Gastrocnemius medialis (tissue), 4 donors: ENCODE data around the gene EIF2B2. TPM values are rescaled to one million over a fixed set of nuclear protein-coding genes. Genes with fewer than 3 reads are reported as not detected.

ENCODE experiments used
- ATAC-seq, 2 donors: fragments of 150-250 bp; one replicate each; pipeline ENCODE4 v1.9.1; 2016
- DNase-seq, 2 donors: peaks; one replicate each; pipeline ENCODE4 v3.0.0-alpha.2; 2019
- H3K27ac ChIP-seq, 4 donors: fragments of 200-600 bp; sonication (generic); 1 replicate in 1 of 4; 2 replicates in 3 of 4; pipeline ENCODE4 v1.5.1; 2016 to 2018; ENCODE audit warnings: mild to moderate bottlenecking in 2 of 4, moderate library complexity in 1 of 4
- H3K27me3 ChIP-seq, 3 donors: fragments of 200-600 bp; sonication (generic) in 2 of 3; 1 replicate in 1 of 3; 2 replicates in 2 of 3; pipeline versions ENCODE4 v1.5.1 to v1.6.0; 2016 to 2019; ENCODE audit warnings: mild to moderate bottlenecking in 1 of 3, moderate library complexity in 1 of 3
- H3K36me3 ChIP-seq, 2 donors: fragments of 200-600 bp; sonication (generic) in 1 of 2; one replicate each; pipeline ENCODE4 v1.5.1; 2017 to 2018
- H3K4me1 ChIP-seq, 2 donors: fragments of 200-600 bp; sonication (generic) in 1 of 2; one replicate each; pipeline ENCODE4 v1.5.1; 2016 to 2017; ENCODE audit warnings: mild to moderate bottlenecking in 2 of 2
- H3K4me3 ChIP-seq, 4 donors: fragments of 200-600 bp; sonication (generic) in 3 of 4; 1 replicate in 1 of 4; 2 replicates in 3 of 4; pipeline ENCODE4 v1.5.1; 2016 to 2019; ENCODE audit warnings: mild to moderate bottlenecking in 2 of 4
- H3K9me3 ChIP-seq, 3 donors: fragments of 200-600 bp; sonication (generic) in 2 of 3; 1 replicate in 1 of 3; 2 replicates in 2 of 3; pipeline ENCODE4 v1.5.1; 2016 to 2019
- CTCF ChIP-seq, 5 experiments: fragments of 450-650 bp in 3 of 5; fragments of 200-600 bp in 2 of 5; sonication (generic) in 2 of 5; IDR thresholded peaks in 4 of 5; conservative IDR thresholded peaks in 1 of 5; 1 replicate in 4 of 5; 2 replicates in 1 of 5; pipeline ENCODE4 v1.5.1; 2016 to 2019; ENCODE audit warnings: antibody characterized with exemption in 5 of 5, mild to moderate bottlenecking in 3 of 5, moderate library complexity in 3 of 5
- POLR2A ChIP-seq, 2 donors: fragments of 450-650 bp; IDR thresholded peaks; one replicate each; pipeline ENCODE4 v1.6.1; 2017; ENCODE audit warnings: antibody characterized with exemption in 2 of 2, mild to moderate bottlenecking in 2 of 2, moderate library complexity in 2 of 2
- in situ Hi-C, 4 donors: fragments of 200-750 bp; cut with MboI; loops; one replicate each; pipeline versions ENCODE4 v1.15.0 to v1.8.0; 2017; ENCODE audit warnings: low sequenced_read_pairs in 4 of 4
- intact Hi-C: fragments of 100-400 bp; cut with DNase I; formaldehyde crosslinking; loops from one replicate; pipeline ENCODE4 v1.15.1; 2023; ENCODE audit warnings: low total_unique reads
- total RNA-seq, 4 donors: library from RNA; depleted of rRNA; stranded (reverse); fragments of >200 nt; gene quantifications; one replicate each; pipeline versions ENCODE4 v1.1.0 to v1.2.3, GENCODE V29; 2016

EIF2B2 gene
- total RNA-seq, 4 donors from 2014 or later, result 42.7 to 79.0 (median 69.9) TPM

GRCh38 chr14:74955229-74956026 lies 47.3 kb upstream of the EIF2B2 start, which contains the start of gene PGF:
TSS of gene PGF (minus strand) at chr14:74955597. CDS start at chr14:74955242, 355 bp downstream.
- peak within 1 kb of the TSS; percentile 5 to 68 (median 66) for H3K27ac ChIP-seq
- ATAC-seq, result peak; percentile 56 to 83
- TF ChIP-seq CTCF (IDR thresholded peaks at IDR 0.05 in 4 of 5, conservative IDR thresholded peaks at IDR 0.05 in 1 of 5) (no peak), POLR2A (IDR thresholded peaks at IDR 0.05) (peak; percentile 51 to 81)
- H3K9me3 ChIP-seq, result no peaks in the 10 kb centered on the region
- peak in 1 of 2 donors; percentile 47 for DNase-seq
- in situ Hi-C loops (no loop called here), intact Hi-C loops (no loop called here)
- peaks cover 3 to 10% of the 10 kb centered on the region in 2 donors for H3K4me1 ChIP-seq
- H3K36me3 ChIP-seq, result no peaks in the 10 kb centered on the region
- H3K27me3 ChIP-seq, result peaks cover 0 to 10% (median 3%) of the 10 kb centered on the region in 3 donors
- peak within 1 kb of the TSS; percentile 48 to 66 (median 61) for H3K4me3 ChIP-seq

- TF ChIP-seq POLR2A (IDR thresholded peaks at IDR 0.05), result no peak
- no peak for TF ChIP-seq CTCF (IDR thresholded peaks at IDR 0.05 in 4 of 5, conservative IDR thresholded peaks at IDR 0.05 in 1 of 5)
- Histone ChIP-seq H3K4me1 (peaks cover 3 to 10% of the 10 kb centered on the region in 2 donors), H3K27me3 (peaks cover 0 to 10% (median 3%) of the 10 kb centered on the region in 3 donors), H3K36me3 (no peaks in the 10 kb centered on the region), H3K27ac (peak overlapping the region in 2 of 4 donors; percentile 32 to 67), H3K9me3 (no peaks in the 10 kb centered on the region), H3K4me3 (peak overlapping the region; percentile 48 to 66 (median 61))
- DNase-seq (no peak), ATAC-seq (no peak)
- intact Hi-C loops, result no loop called here
- in situ Hi-C loops, result no loop called here
Observed at GRCh38 chr14:74956027-74956279, 46.8 kb upstream of the EIF2B2 start.

- DNase-seq (no peak), ATAC-seq (no peak)
- no peaks in the 10 kb centered on the region for H3K36me3 ChIP-seq
- in situ Hi-C loops (no loop called here), intact Hi-C loops (no loop called here)
- no peak overlapping the region for H3K4me3 ChIP-seq
- H3K27me3 ChIP-seq, result peaks cover 0 to 10% (median 3%) of the 10 kb centered on the region in 3 donors
- H3K27ac ChIP-seq, result no peak overlapping the region
- TF ChIP-seq POLR2A (IDR thresholded peaks at IDR 0.05) (no peak), CTCF (IDR thresholded peaks at IDR 0.05 in 4 of 5, conservative IDR thresholded peaks at IDR 0.05 in 1 of 5) (no peak)
- peaks cover 3 to 10% of the 10 kb centered on the region in 2 donors for H3K4me1 ChIP-seq
- H3K9me3 ChIP-seq, result no peaks in the 10 kb centered on the region
Observed at GRCh38 chr14:74956280-74957072, 46.2 kb upstream of the EIF2B2 start.

GRCh38 chr14:74959596-74960180 lies 43.0 kb upstream of the EIF2B2 start:
- no peaks in the 10 kb centered on the region for H3K9me3 ChIP-seq
- no peak overlapping the region for H3K27ac ChIP-seq
- H3K4me1 ChIP-seq, result peaks cover 14 to 20% of the 10 kb centered on the region in 2 donors
- no peak for ATAC-seq
- intact Hi-C loops, result no loop called here
- in situ Hi-C loops, result no loop called here
- no peak for DNase-seq
- no peak overlapping the region for H3K4me3 ChIP-seq
- TF ChIP-seq POLR2A (IDR thresholded peaks at IDR 0.05), result no peak
- TF ChIP-seq CTCF (IDR thresholded peaks at IDR 0.05 in 4 of 5, conservative IDR thresholded peaks at IDR 0.05 in 1 of 5), result no peak
- peaks cover 0 to 7% (median 3%) of the 10 kb centered on the region in 3 donors for H3K27me3 ChIP-seq
- no peaks in the 10 kb centered on the region for H3K36me3 ChIP-seq
